OCI-LY7 (cell line): ENCODE data around the gene INPP5B. TPM values are rescaled to one million over a fixed set of nuclear protein-coding genes. Genes with fewer than 3 reads are reported as not detected.

Experiments
- BruUV-seq: library from RNA; stranded (reverse); fragments of 400-500 nt; replicated peaks from 2 replicates; lab custom pipeline; 2021; lab: Mats Ljungman, UMichigan
- CTCF ChIA-PET: fragments of 300-600 bp; sonication (Branson Sonifier 250); formaldehyde crosslinking; loops from one replicate; lab custom pipeline; 2022; ENCODE audit warnings: antibody characterized with exemption; ENCODE audit not compliant: unreplicated experiment; lab: Charles Lee
- POLR2A ChIA-PET: fragments of 300-600 bp; sonication (Branson Sonifier 250); formaldehyde crosslinking; loops from one replicate; lab custom pipeline; 2022; ENCODE audit warnings: antibody characterized with exemption; lab: Charles Lee
- DNase-seq: peaks from one replicate; pipeline ENCODE4 v3.0.0-alpha.2; 2015; ENCODE audit warnings: low spot score
- H2AFZ ChIP-seq: fragments of 200-600 bp; sonication (generic), shearing (Covaris generic); 2 replicates; pipeline ENCODE4 v1.6.1; 2014; ENCODE audit warnings: mild to moderate bottlenecking, antibody characterized with exemption, low read length, moderate library complexity
- H3K27ac ChIP-seq: fragments of 200-600 bp; sonication (generic); 2 replicates; pipeline ENCODE4 v1.5.1; 2014; ENCODE audit warnings: mixed run types, low read depth, mild to moderate bottlenecking, moderate library complexity, low read length, inconsistent platforms; ENCODE audit not compliant: poor library complexity, severe bottlenecking
- H3K36me3 ChIP-seq: fragments of 200-600 bp; sonication (generic); 2 replicates; pipeline ENCODE4 v1.6.1; 2014; ENCODE audit warnings: mild to moderate bottlenecking, antibody characterized with exemption, low read length, moderate library complexity, mixed read lengths; ENCODE audit not compliant: insufficient read depth
- H3K4me1 ChIP-seq: fragments of 200-600 bp; sonication (generic); 2 replicates; pipeline ENCODE4 v1.5.1; 2014; ENCODE audit warnings: mild to moderate bottlenecking, low read length; ENCODE audit not compliant: insufficient read depth, poor library complexity, severe bottlenecking
- H3K4me2 ChIP-seq: fragments of 200-600 bp; sonication (generic); 2 replicates; pipeline ENCODE4 v1.6.1; 2014; ENCODE audit warnings: mild to moderate bottlenecking, low read length
- H3K4me3 ChIP-seq: fragments of 200-600 bp; sonication (generic); 2 replicates; pipeline ENCODE4 v1.5.1; 2014; ENCODE audit warnings: mild to moderate bottlenecking, low read depth, low read length; ENCODE audit not compliant: poor library complexity, severe bottlenecking
- H3K79me2 ChIP-seq: fragments of 200-600 bp; sonication (generic); 2 replicates; pipeline ENCODE4 v1.6.1; 2016; ENCODE audit warnings: low read depth, mild to moderate bottlenecking, low read length, moderate library complexity, mixed read lengths; ENCODE audit not compliant: insufficient read depth
- H3K9me2 ChIP-seq: fragments of 200-600 bp; sonication (generic); 2 replicates; pipeline ENCODE4 v1.6.1; 2016; ENCODE audit warnings: mild to moderate bottlenecking, low read length, mixed read lengths; ENCODE audit not compliant: insufficient read depth
- H3K9me3 ChIP-seq: fragments of 200-600 bp; sonication (generic); 2 replicates; pipeline ENCODE4 v1.6.1; 2014; ENCODE audit warnings: mild to moderate bottlenecking, mixed run types, low read length, mixed read lengths
- H4K20me1 ChIP-seq: fragments of 200-600 bp; sonication (generic); 2 replicates; pipeline ENCODE4 v1.6.1; 2014; ENCODE audit warnings: mild to moderate bottlenecking, antibody characterized with exemption, low read length, moderate library complexity, mixed read lengths; ENCODE audit not compliant: insufficient read depth
- EZH2phosphoT487 ChIP-seq: fragments of 200-600 bp; sonication (generic); IDR thresholded peaks from 2 replicates; pipeline ENCODE4 v1.6.1; 2018; ENCODE audit warnings: low read depth, borderline replicate concordance, mild to moderate bottlenecking, mixed run types, antibody characterized with exemption, low read length, moderate library complexity, mixed read lengths
- intact Hi-C: fragments of 100-400 bp; cut with micrococcal nuclease; formaldehyde crosslinking; loops from one replicate; pipeline ENCODE4 v1.10.0; 2022; ENCODE audit not compliant: unreplicated experiment
- total RNA-seq, 2 experiments: library from RNA; depleted of rRNA in 1 of 2; stranded (reverse); fragments of >200 nt in 1 of 2; shearing (Covaris generic) in 1 of 2; gene quantifications; 2 replicates each; pipeline ENCODE4 v1.2.3, GENCODE V29; 2014 to 2022
- TF ChIP-seq, protein P1 (sequence below): fragments of 200-600 bp; sonication (generic); conservative IDR thresholded peaks from 2 replicates; pipeline ENCODE4 v1.5.1; 2014; ENCODE audit warnings: mild to moderate bottlenecking, antibody characterized with exemption, low read length, moderate library complexity, mixed read lengths

The INPP5B gene
- total RNA-seq, 2 experiments from 2014 or later: 49.7 to 63.0 TPM

DNA sequence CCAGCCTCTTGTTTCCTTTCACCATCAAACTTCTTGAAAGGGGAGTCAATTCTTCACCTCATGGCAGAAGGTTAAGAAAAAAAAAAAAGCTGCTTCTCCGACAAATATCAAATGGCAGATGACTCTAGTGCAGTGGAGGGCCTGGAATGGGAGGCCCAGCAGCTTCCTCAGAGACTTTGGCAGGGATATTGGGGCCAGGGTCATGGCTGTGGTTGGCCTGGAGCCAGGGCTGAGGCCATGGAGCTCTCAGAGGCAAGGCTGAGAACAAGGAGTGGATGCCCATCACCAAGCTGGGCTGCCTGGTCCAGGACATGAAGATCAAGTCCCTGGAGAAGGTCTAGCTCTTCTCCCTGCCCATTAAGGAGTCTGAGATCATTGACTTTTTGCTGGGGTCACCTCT lies 106.1 kb downstream of the INPP5B start:
- no peak for TF ChIP-seq EZH2phosphoT487
- TF ChIP-seq, protein P1, sequence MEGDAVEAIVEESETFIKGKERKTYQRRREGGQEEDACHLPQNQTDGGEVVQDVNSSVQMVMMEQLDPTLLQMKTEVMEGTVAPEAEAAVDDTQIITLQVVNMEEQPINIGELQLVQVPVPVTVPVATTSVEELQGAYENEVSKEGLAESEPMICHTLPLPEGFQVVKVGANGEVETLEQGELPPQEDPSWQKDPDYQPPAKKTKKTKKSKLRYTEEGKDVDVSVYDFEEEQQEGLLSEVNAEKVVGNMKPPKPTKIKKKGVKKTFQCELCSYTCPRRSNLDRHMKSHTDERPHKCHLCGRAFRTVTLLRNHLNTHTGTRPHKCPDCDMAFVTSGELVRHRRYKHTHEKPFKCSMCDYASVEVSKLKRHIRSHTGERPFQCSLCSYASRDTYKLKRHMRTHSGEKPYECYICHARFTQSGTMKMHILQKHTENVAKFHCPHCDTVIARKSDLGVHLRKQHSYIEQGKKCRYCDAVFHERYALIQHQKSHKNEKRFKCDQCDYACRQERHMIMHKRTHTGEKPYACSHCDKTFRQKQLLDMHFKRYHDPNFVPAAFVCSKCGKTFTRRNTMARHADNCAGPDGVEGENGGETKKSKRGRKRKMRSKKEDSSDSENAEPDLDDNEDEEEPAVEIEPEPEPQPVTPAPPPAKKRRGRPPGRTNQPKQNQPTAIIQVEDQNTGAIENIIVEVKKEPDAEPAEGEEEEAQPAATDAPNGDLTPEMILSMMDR: no peak
- H4K20me1 ChIP-seq: no peaks in the 10 kb centered on the region
- CTCF ChIA-PET: no interaction called here
- POLR2A ChIA-PET: interaction anchor here (1.1 kb wide), 1 partner anchor 10 kb away, joined by 3 read pairs; no protein-coding TSS in a partner anchor
- no peak overlapping the region for H3K4me2 ChIP-seq
- H3K79me2 ChIP-seq: no peaks in the 10 kb centered on the region
- no peaks in the 10 kb centered on the region for H3K9me2 ChIP-seq
- H3K27ac ChIP-seq: no peak overlapping the region
- H3K4me1 ChIP-seq: no peaks in the 10 kb centered on the region
- H2AFZ ChIP-seq: no peak overlapping the region
- H3K9me3 ChIP-seq: no peaks in the 10 kb centered on the region
- intact Hi-C loops: no loop called here
- H3K36me3 ChIP-seq: peaks cover 63% of the 10 kb centered on the region
- BruUV-seq: no TSS peak
- DNase-seq: no peak
- H3K4me3 ChIP-seq: no peak overlapping the region

DNA sequence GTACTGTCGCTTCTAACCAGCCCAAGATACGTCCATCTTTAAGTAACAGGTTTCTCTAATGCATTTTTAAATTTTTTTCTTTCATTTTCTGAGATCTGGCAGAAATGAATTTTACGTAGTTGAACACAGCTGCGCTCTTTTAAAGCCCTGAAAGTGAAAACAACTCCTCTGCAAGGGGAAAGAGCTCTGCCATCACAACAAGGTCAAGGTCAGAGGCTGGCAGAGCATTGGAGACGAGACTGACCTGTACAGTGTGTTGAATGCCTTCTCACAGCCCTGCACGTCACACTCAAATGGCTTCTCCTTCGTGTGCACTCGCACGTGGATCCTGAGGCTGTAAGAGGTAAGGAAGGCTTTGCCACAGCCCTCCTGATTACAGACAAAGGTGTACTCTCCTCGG lies 107.2 kb downstream of the INPP5B start:
- H3K27ac ChIP-seq: no peak overlapping the region
- no peak overlapping the region for H3K4me2 ChIP-seq
- no peak for DNase-seq
- ChIA-PET CTCF (no interaction called here), POLR2A (interaction anchor here (0.6 to 1.1 kb wide), 2 partner anchors 11 to 93 kb away, joined by 3 read pairs; no protein-coding TSS in a partner anchor)
- H3K9me3 ChIP-seq: no peaks in the 10 kb centered on the region
- intact Hi-C loops: no loop called here
- H3K36me3 ChIP-seq: peaks cover 63% of the 10 kb centered on the region
- no peak for TF ChIP-seq EZH2phosphoT487
- TF ChIP-seq, protein P1: no peak
- no peak overlapping the region for H2AFZ ChIP-seq
- H3K9me2 ChIP-seq: no peaks in the 10 kb centered on the region
- no peak overlapping the region for H3K4me3 ChIP-seq
- H3K79me2 ChIP-seq: no peaks in the 10 kb centered on the region
- no TSS peak for BruUV-seq
- no peaks in the 10 kb centered on the region for H3K4me1 ChIP-seq
- no peaks in the 10 kb centered on the region for H4K20me1 ChIP-seq

DNA sequence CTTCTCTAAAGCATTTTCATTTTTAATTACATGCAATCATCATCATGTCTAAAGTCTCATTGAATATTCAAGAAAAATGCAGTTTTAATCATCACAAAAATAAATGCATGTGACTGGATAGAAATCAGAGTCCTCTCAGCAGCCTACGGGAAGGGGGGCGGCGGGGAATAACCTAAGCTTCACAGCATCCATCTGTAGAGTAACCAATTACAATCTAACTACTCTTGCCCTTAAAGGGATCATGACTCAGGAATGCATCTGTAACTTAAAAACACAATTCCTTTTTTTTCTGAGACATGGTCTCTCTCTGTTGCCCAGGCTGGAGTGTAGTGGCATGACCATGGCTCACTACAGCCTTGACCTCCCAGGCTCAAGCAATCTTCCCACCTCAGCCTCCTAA lies 110.1 kb downstream of the INPP5B start:
- Histone ChIP-seq H4K20me1 (no peaks in the 10 kb centered on the region), H3K9me2 (no peaks in the 10 kb centered on the region), H3K27ac (no peak overlapping the region), H2AFZ (no peak overlapping the region), H3K4me1 (no peaks in the 10 kb centered on the region), H3K36me3 (peaks cover 86% of the 10 kb centered on the region), H3K4me3 (no peak overlapping the region), H3K9me3 (no peaks in the 10 kb centered on the region), H3K79me2 (no peaks in the 10 kb centered on the region), H3K4me2 (no peak overlapping the region)
- intact Hi-C loops: no loop called here
- no TSS peak for BruUV-seq
- TF ChIP-seq EZH2phosphoT487: no peak
- TF ChIP-seq, protein P1: no peak
- no peak for DNase-seq
- POLR2A ChIA-PET: interaction anchor here (0.6 to 0.7 kb wide), 3 partner anchors 10 to 306 kb away, joined by 3 to 7 read pairs (median 3); no protein-coding TSS in a partner anchor
- CTCF ChIA-PET: no interaction called here
